HG03139 (cell line): ENCODE measurements around the gene CIT.

ENCODE experiments used
- ATAC-seq: cut with Tn5 transposase; IDR thresholded peaks from one replicate; pipeline ENCODE4 v1.9.1; 2021; ENCODE audit not compliant: unreplicated experiment

CIT gene

GRCh38 chr12:119704065-119704747 lies 172.9 kb downstream of the CIT start:
- ATAC-seq: no peak

- no peak for ATAC-seq
Observed at GRCh38 chr12:119700078-119700477, 177.0 kb downstream of the CIT start.

- ATAC-seq: no peak
Observed at GRCh38 chr12:119699199-119699760, 177.8 kb downstream of the CIT start.

GRCh38 chr12:119696943-119697342 lies 180.2 kb downstream of the CIT start:
- no peak for ATAC-seq

- no peak for ATAC-seq
Observed at GRCh38 chr12:119695034-119695433, 182.1 kb downstream of the CIT start.

GRCh38 chr12:119694111-119694510 lies 183.0 kb downstream of the CIT start:
- no peak for ATAC-seq

GRCh38 chr12:119693511-119693910 lies 183.6 kb downstream of the CIT start:
- no peak for ATAC-seq

GRCh38 chr12:119692997-119693396 lies 184.1 kb downstream of the CIT start:
- no peak for ATAC-seq

GRCh38 chr12:119692410-119692809 lies 184.7 kb downstream of the CIT start:
- ATAC-seq: no peak

GRCh38 chr12:119691202-119691810 lies 185.8 kb downstream of the CIT start:
- no peak for ATAC-seq

GRCh38 chr12:119689935-119690500 lies 187.1 kb downstream of the CIT start:
- no peak for ATAC-seq

GRCh38 chr12:119687879-119688278 lies 189.2 kb downstream of the CIT start:
- ATAC-seq: no peak

- ATAC-seq: no peak
Observed at GRCh38 chr12:119687406-119687805, 189.7 kb downstream of the CIT start.

GRCh38 chr12:119686776-119687175 lies 190.3 kb downstream of the CIT start:
- no peak for ATAC-seq

GRCh38 chr12:119686355-119686754 lies 190.8 kb downstream of the CIT start:
- ATAC-seq: no peak

GRCh38 chr12:119685375-119685774 lies 191.7 kb downstream of the CIT start:
- ATAC-seq: no peak

GRCh38 chr12:119684711-119685369 lies 192.3 kb downstream of the CIT start:
- ATAC-seq: no peak

GRCh38 chr12:119683816-119684215 lies 193.3 kb downstream of the CIT start:
- ATAC-seq: no peak

- ATAC-seq: no peak
Observed at GRCh38 chr12:119683413-119683812, 193.7 kb downstream of the CIT start.

GRCh38 chr12:119682639-119683252 lies 194.4 kb downstream of the CIT start:
- ATAC-seq: no peak
